GM12875 (cell line): ENCODE results near the gene RHOH.

Experiments used
- H3K4me3 ChIP-seq: one replicate; pipeline ENCODE4 v1.5.1; 2011; ENCODE audit warnings: low read depth, low read length, control low read depth
- CTCF ChIP-seq: IDR thresholded peaks from 2 replicates; pipeline ENCODE4 v1.5.1; 2011; ENCODE audit warnings: low read depth, mild to moderate bottlenecking, control low read depth, inconsistent platforms, low read length, moderate library complexity, borderline replicate concordance; ENCODE audit not compliant: insufficient read depth

The RHOH gene

GRCh38 chr4:40205259-40206198 lies 8.7 kb downstream of the RHOH start:
- no peak for TF ChIP-seq CTCF
- peak overlapping the region; percentile 47 for H3K4me3 ChIP-seq

GRCh38 chr4:40206426-40206825 lies 9.6 kb downstream of the RHOH start:
- H3K4me3 ChIP-seq, result peak overlapping the region; percentile 26
- no peak for TF ChIP-seq CTCF

- H3K4me3 ChIP-seq, result no peak overlapping the region
- no peak for TF ChIP-seq CTCF
Measured at GRCh38 chr4:40209401-40209800, 12.6 kb downstream of the RHOH start.

GRCh38 chr4:40210776-40211175 lies 13.9 kb downstream of the RHOH start:
- no peak for TF ChIP-seq CTCF
- no peak overlapping the region for H3K4me3 ChIP-seq

GRCh38 chr4:40211224-40212185 lies 14.7 kb downstream of the RHOH start:
- H3K4me3 ChIP-seq, result no peak overlapping the region
- no peak for TF ChIP-seq CTCF

- no peak for TF ChIP-seq CTCF
- no peak overlapping the region for H3K4me3 ChIP-seq
Measured at GRCh38 chr4:40212674-40213527, 16.1 kb downstream of the RHOH start.
